GM18951 (cell line): ENCODE results near the gene MYH11.

ENCODE experiments used
- POLR2A ChIP-seq: IDR thresholded peaks from 4 replicates; pipeline ENCODE4 v1.6.1; 2011; ENCODE audit warnings: mild to moderate bottlenecking; ENCODE audit not compliant: insufficient read length, insufficient read depth; ENCODE audit errors: extremely low read depth
- in situ Hi-C: fragments of 300-500 bp; cut with MboI; formaldehyde crosslinking; loops from one replicate; pipeline ENCODE4 v1.12.0; 2022; ENCODE audit warnings: low sequenced_read_pairs, mixed read lengths, inconsistent platforms; ENCODE audit not compliant: unreplicated experiment

The MYH11 gene

DNA sequence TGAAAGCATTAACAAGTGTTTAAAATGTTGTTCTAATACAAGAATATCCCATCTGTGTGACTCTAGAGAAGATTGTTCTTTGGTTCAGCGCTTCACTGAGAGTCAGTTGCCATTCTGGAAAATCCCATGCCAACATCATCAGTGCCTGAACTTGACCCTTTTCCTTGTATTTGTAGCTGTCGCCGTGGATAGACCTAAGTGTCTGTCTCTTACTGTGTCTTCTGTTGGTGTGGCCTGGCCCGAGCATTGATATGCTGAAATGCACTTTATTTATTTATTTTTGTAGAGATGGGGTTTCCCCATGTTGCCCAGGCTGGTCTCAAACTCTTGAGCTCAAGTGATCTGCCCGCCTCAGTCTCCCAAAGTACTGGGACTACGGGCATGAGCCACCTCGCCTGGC lies 76.0 kb downstream of the MYH11 start:
- TF ChIP-seq POLR2A, result no peak
- in situ Hi-C loops, result no loop called here

DNA sequence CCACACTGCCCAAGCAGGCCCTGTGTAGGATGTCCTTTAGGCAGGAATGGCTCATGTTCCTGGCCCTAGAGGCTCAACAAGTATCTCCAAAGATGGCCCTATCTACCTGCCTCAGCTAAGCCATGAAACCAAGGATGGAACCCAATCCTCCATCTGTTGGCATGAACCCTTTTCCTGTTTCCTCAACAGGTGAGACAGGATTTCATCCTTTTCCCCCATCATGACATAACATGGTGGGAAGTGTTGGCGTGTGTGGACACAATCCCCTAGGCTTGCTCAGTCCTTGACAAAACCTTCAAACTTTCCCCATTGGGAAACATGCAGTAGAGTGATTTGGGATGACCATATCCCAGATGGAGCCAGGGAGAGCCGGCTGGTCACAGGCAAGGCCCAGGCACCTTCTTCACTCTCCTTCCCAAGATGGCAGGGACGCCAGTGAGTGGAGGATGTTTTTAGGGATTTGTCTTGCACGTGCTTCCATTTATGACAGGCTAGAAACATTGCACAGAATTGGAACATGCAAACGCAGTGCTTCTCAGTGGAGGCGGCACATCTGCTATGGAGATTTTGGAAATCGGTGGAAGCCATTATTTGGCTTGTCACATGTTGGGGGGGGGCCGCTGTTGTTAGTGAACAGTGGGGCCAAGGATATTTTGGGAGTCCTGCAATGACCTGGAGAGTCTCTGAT lies 77.0 kb downstream of the MYH11 start:
- no peak for TF ChIP-seq POLR2A
- in situ Hi-C loops, result loop anchor here (10.0 kb wide), 1 partner anchor 345 kb away; no protein-coding TSS in a partner anchor

DNA sequence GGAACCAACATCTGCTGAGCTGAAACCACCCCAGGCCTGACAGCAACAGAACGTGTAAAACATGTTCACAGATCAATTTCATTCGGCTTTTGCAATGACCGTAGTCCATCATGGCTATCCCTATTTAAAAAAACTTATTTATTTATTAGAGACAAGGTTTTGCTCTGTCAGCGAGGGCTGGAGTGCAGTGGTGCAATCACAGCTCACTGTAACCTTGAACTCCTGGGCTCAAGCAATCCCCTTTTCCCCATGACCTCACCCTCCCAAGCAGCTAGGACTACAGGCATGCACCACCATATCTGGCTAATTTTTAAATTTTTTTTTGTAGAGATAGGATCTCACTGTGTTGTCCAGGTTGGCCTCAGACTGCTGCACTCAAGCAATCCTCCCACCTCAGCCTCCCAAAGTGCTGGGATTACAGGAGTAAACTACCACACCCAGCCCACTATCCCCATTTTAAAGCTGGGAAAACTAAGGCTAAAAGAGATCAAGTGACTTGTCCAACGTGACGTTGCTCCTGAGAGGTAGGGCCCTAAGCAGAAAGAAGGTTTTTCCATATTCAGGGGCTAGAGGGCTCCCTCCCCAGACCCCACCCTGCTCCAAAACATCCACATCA lies 77.7 kb downstream of the MYH11 start:
- TF ChIP-seq POLR2A, result no peak
- in situ Hi-C loops, result loop anchor here (10.0 kb wide), 1 partner anchor 346 kb away; no protein-coding TSS in a partner anchor

GRCh38 chr16:15778204-15778743 lies 78.6 kb downstream of the MYH11 start:
- in situ Hi-C loops, result loop anchor here (10.0 kb wide), 1 partner anchor 347 kb away; no protein-coding TSS in a partner anchor
- TF ChIP-seq POLR2A, result no peak

GRCh38 chr16:15777533-15778203 lies 79.2 kb downstream of the MYH11 start:
- no peak for TF ChIP-seq POLR2A
- in situ Hi-C loops, result loop anchor here (10.0 kb wide), 1 partner anchor 347 kb away; no protein-coding TSS in a partner anchor

DNA sequence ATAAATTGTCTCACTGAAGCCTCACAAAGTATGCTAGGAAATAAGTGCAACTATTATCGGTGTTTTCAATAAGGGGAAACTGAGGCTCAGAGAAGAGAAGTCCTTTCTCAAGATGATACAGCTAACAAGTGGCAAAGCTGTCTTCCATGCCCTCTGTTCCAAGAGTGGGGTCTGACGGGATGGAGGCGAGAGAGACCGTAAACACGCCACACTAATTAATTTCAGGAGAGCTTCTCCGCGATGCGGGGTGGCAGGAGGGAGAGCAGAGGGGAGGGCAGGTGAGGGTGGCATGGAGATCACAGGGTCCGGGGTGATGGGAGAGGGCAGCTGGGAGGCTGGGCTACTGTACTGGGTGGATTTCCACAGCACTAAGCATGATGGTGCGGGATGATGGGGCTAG lies 80.3 kb downstream of the MYH11 start:
- in situ Hi-C loops, result loop anchor here (10.0 kb wide), 1 partner anchor 348 kb away; no protein-coding TSS in a partner anchor
- no peak for TF ChIP-seq POLR2A

GRCh38 chr16:15775663-15776304 lies 81.0 kb downstream of the MYH11 start:
- no peak for TF ChIP-seq POLR2A
- in situ Hi-C loops, result loop anchor here (10.0 kb wide), 1 partner anchor 349 kb away; no protein-coding TSS in a partner anchor

GRCh38 chr16:15775209-15775608 lies 81.6 kb downstream of the MYH11 start:
- in situ Hi-C loops, result loop anchor here (10.0 kb wide), 1 partner anchor 350 kb away; no protein-coding TSS in a partner anchor
- TF ChIP-seq POLR2A, result no peak

- no peak for TF ChIP-seq POLR2A
- in situ Hi-C loops, result loop anchor here (10.0 kb wide), 1 partner anchor 351 kb away; no protein-coding TSS in a partner anchor
These were observed 82.9 kb downstream of the MYH11 start for GRCh38 chr16:15773968-15774367.

DNA sequence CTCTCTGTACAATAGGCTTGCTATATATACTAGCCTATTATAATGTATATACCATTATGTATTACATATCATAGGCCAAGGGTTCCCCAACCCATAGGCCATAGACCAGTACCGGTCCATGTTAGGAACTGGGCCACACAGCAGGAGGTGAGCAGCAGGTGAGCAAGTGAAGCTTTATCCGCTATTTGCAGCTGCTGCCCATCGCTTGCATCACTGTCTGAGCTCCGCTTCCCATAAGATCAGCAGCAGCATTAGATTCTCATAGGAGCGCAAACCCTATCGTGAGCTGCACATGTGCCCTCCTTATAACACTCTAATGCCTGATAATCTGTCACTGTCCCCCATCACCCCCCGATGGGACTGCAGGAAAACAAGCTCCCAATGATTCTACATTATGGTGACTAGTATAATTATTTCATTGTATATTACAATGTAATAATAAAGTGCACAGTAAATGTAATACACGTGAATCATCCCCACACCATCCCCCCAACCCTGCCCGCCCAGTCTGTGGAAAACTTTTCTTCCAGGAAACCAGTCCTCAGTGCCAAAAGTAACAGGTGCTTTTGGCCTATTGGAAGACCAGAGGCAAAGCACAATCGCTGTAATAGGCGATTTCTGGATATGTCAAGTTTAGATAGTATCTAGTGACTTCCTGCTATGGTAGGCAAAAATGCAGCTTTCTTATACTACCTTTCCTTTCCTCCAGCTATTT lies 84.1 kb downstream of the MYH11 start:
- in situ Hi-C loops, result loop anchor here (10.0 kb wide), 1 partner anchor 352 kb away; no protein-coding TSS in a partner anchor
- no peak for TF ChIP-seq POLR2A

DNA sequence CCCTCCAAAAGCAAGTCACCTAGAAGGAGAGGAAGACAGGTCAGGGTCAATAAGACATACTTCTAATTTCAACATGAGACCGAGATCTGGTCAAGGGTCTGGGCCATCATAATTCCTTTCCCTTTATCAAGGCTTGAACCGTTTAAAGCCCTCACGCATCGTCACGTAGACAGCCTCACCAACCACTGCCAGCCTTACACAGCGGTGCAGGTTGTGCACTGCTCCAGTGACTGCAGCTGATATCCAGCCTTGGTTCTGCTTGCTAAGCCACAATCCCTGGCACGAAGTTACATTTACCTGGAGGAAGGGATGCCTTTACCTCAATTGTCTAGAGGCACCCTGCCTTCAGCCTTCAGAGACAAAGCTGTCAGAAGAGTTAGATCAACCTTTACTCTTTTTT lies 85.1 kb downstream of the MYH11 start:
- TF ChIP-seq POLR2A, result no peak
- in situ Hi-C loops, result loop anchor here (10.0 kb wide), 1 partner anchor 353 kb away; no protein-coding TSS in a partner anchor

- in situ Hi-C loops, result loop anchor here (10.0 kb wide), 1 partner anchor 354 kb away; no protein-coding TSS in a partner anchor
These were observed 86.3 kb downstream of the MYH11 start for GRCh38 chr16:15770512-15770911.

More at GRCh38 chr16:15770512-15770911, 86.3 kb downstream of the MYH11 start:
- no peak for TF ChIP-seq POLR2A
